Right lobe of liver (tissue), 6 donors: Measurements from ENCODE around the gene CLIC5. TPM values are rescaled to one million over a fixed set of nuclear protein-coding genes. Genes with fewer than 3 reads are reported as not detected.
"Not testable (repeated sequence)": the region's sequence is repeated elsewhere in the genome, so short reads cannot be mapped to it uniquely, and the experiment has no call there.

Source experiments
- ATAC-seq, 4 donors: fragments of 200-7000 bp; cut with Tn5 transposase; one replicate each; pipeline ENCODE4 v1.9.1; 2020; ENCODE audit warnings: mild to moderate bottlenecking in 4 of 4, moderate library complexity in 4 of 4
- DNase-seq, 3 donors: peaks; one replicate each; pipeline ENCODE4 v3.0.0-alpha.2; 2020
- H3K27ac ChIP-seq, 3 donors: fragments of 200-600 bp; one replicate each; pipeline ENCODE4 v1.8.0; 2022
- H3K27me3 ChIP-seq, 2 donors: fragments of 200-600 bp; one replicate each; pipeline ENCODE4 v1.8.0; 2022
- H3K36me3 ChIP-seq, 4 donors: fragments of 200-600 bp; sonication (generic) in 1 of 4; one replicate each; pipeline versions ENCODE4 v1.5.1 to v1.8.0; 2017 to 2022; ENCODE audit warnings: control low read depth in 1 of 4
- H3K4me1 ChIP-seq, 4 donors: fragments of 200-600 bp; sonication (generic) in 1 of 4; one replicate each; pipeline versions ENCODE4 v1.5.1 to v1.8.0; 2017 to 2022; ENCODE audit warnings: control low read depth in 1 of 4
- H3K4me3 ChIP-seq, 3 donors: fragments of 200-600 bp; one replicate each; pipeline ENCODE4 v1.8.0; 2022
- H3K9me3 ChIP-seq, 4 donors: fragments of 200-600 bp; sonication (generic) in 1 of 4; one replicate each; pipeline versions ENCODE4 v1.5.1 to v1.8.0; 2017 to 2022; ENCODE audit warnings: control low read depth in 1 of 4
- CTCF ChIP-seq, 4 donors: fragments of 200-600 bp in 3 of 4; fragments of 450-650 bp in 1 of 4; IDR thresholded peaks; one replicate each; pipeline versions ENCODE4 v1.5.1 to v1.8.0; 2016 to 2022; ENCODE audit warnings: antibody characterized with exemption in 4 of 4, mild to moderate bottlenecking in 2 of 4
- POLR2A ChIP-seq: fragments of 450-650 bp; IDR thresholded peaks from one replicate; pipeline ENCODE4 v1.6.1; 2017; ENCODE audit warnings: antibody characterized with exemption, mild to moderate bottlenecking
- WGBS: methylation state at CpG from one replicate; pipeline ENCODE4 v1.1.6; 2018; ENCODE audit warnings: low coverage, low lambda C conversion rate; ENCODE audit not compliant: insufficient coverage; ENCODE audit errors: missing lambda C conversion rate; 5-methylcytosine and 5-hydroxymethylcytosine counted together
- intact Hi-C, 2 donors: fragments of 100-400 bp; cut with DNase I; formaldehyde crosslinking; loops; one replicate each; pipeline versions ENCODE4 v1.11.2 to v1.14.1; 2022
- total RNA-seq, 6 experiments: library from RNA; depleted of rRNA in 2 of 6; stranded (reverse); fragments of >200 nt in 2 of 6; fragmentation: NEBNext Ultra II Directional in 3 of 6; extraction: Animal tissue kit (Norgen Biotek cat#: 25700) in 3 of 6; gene quantifications; one replicate each; pipeline versions ENCODE4 v1.1.0 to v1.2.4, GENCODE V29; 2016 to 2023
- donor health status: DM: no; HTN: yes; CAD: no.
- donor health status: DM: no; HTN: no; CAD: no.
- donor health status: DM: no; HTN: no; CAD: no.
- donor health status: DM: no; HTN: yes; CAD: no.
- donor health status: DM: no; HTN: yes; CAD: no.

Gene CLIC5
- total RNA-seq, 6 experiments from 2014 or later: 0.18 to 0.42 (median 0.29) TPM

- no peak for TF ChIP-seq POLR2A
- TF ChIP-seq CTCF (IDR thresholded peaks at IDR 0.05): peak; percentile 85 to 98 (median 96)
- Histone ChIP-seq H3K4me3 (no peak overlapping the region), H3K27ac (no peak overlapping the region), H3K36me3 (no peaks in the 10 kb centered on the region), H3K4me1 (no peaks in the 10 kb centered on the region), H3K9me3 (no peaks in the 10 kb centered on the region), H3K27me3 (no peaks in the 10 kb centered on the region)
- DNase-seq: peak; percentile 58 to 68 (median 65)
- 15% methylated on average over 7 of the region's 7 CpGs for WGBS
- intact Hi-C loops: no loop called here
- ATAC-seq: peak; percentile 90 to 94 (median 91)
Observed at GRCh38 chr6:45930420-45931040, 85.1 kb downstream of the CLIC5 start.

- H3K4me1 ChIP-seq: no peaks in the 10 kb centered on the region
- H3K27me3 ChIP-seq: no peaks in the 10 kb centered on the region
- DNase-seq (no peak), ATAC-seq (no peak)
- H3K36me3 ChIP-seq: no peaks in the 10 kb centered on the region
- TF ChIP-seq CTCF (IDR thresholded peaks at IDR 0.05) (no peak), POLR2A (no peak)
- H3K9me3 ChIP-seq: no peaks in the 10 kb centered on the region
- H3K27ac ChIP-seq: no peak overlapping the region
- H3K4me3 ChIP-seq: no peak overlapping the region
- 49% methylated on average over 8 of the region's 17 CpGs for WGBS
- intact Hi-C loops: no loop called here
Observed at GRCh38 chr6:45929421-45930361, 86.0 kb downstream of the CLIC5 start.

GRCh38 chr6:45928721-45929305 is 86.8 kb downstream of the CLIC5 start:
- Histone ChIP-seq H3K4me3 (no peak overlapping the region), H3K27ac (no peak overlapping the region), H3K4me1 (no peaks in the 10 kb centered on the region), H3K27me3 (no peaks in the 10 kb centered on the region), H3K9me3 (no peaks in the 10 kb centered on the region), H3K36me3 (no peaks in the 10 kb centered on the region)
- no peak for ATAC-seq
- TF ChIP-seq CTCF (IDR thresholded peaks at IDR 0.05) (no peak), POLR2A (no peak)
- DNase-seq: no peak
- 65% methylated on average over 6 of the region's 11 CpGs for WGBS
- intact Hi-C loops: no loop called here

DNA sequence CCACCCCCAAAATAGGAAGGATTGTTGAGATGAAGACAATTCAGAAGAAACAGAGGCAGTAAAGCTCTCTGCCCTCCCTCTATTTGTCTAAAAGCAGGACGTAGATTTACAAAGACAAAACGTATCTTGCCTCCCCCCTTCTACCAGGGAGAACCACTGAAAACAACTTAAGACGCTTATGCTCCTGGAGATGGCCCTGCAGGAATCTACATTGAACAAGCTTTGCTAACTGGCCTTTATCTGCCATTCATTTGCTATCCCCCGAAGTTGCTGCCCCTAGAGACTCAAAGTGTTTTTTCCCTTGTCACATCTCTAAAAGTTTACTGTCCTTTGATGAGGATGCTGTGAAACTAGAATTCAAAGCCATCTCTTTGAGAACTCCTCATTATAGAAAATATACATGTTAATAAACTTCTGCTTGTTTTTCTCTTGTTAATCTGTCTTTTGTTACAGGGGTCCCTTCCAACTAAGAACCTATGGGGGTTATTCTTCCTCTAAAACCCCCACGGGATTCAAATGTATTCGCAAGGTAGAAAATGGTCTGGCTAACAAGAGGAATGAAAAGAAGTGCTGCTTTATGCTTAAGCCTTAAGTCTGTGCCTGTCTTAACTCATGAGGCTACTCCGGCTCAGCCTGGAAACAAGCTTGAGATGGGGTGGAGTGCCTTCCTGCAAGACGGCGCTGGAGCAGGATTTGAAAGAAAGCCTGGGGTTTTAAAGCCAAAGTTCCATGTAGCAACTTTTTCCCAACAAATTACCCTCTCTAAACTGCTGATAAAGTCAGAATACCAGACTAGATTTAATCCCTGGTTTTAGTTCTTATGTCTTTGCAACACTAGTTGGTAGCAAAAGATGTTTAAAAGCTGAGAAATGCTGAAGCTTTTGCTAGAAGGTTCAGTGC is 88.0 kb downstream of the CLIC5 start:
- DNase-seq (no peak), ATAC-seq (no peak)
- H3K36me3 ChIP-seq: no peaks in the 10 kb centered on the region
- H3K4me3 ChIP-seq: no peak overlapping the region
- no peak for TF ChIP-seq CTCF (IDR thresholded peaks at IDR 0.05)
- no peak for TF ChIP-seq POLR2A
- WGBS: 52% methylated on average over 8 of the region's 9 CpGs
- H3K27ac ChIP-seq: no peak overlapping the region
- intact Hi-C loops: no loop called here
- no peaks in the 10 kb centered on the region for H3K9me3 ChIP-seq
- no peaks in the 10 kb centered on the region for H3K27me3 ChIP-seq
- H3K4me1 ChIP-seq: no peaks in the 10 kb centered on the region

DNA sequence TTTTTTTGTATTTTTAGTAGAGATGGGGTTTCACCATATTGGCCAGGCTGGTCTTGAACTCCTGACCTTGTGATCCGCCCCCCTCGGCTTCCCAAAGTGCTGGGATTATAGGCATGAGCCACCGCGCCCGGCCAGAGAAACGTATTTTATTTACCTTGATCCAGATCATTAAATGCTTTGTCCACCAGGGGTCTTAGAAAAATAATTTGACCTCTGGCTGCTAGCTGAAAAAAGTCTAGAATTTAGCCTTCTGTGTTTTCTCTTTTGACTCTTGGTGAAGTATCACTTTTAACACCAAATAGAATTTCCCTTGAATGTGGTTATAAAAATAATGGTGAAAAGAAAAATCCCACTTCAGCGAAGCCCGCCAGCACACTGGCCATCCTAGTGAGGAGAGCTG is 89.2 kb downstream of the CLIC5 start:
- H3K36me3 ChIP-seq, ATAC-seq, DNase-seq, H3K4me1 ChIP-seq, H3K27ac ChIP-seq, H3K9me3 ChIP-seq, H3K27me3 ChIP-seq, intact Hi-C loops, H3K4me3 ChIP-seq: not testable (repeated sequence)
- WGBS: 83% methylated on average over 8 of the region's 8 CpGs
